BLaER1 treated with 17β-estradiol and CSF1 and Interleukin-3, amounts not matched to agents 10 nM and 100 nM (cell line): ENCODE results near the gene CRTC1.

Experiments
- H3K27ac ChIP-seq, 11 experiments: shearing (Covaris generic); formaldehyde crosslinking; 2 replicates each; pipeline ENCODE4 v1.8.1; 2022
- H3K27me3 ChIP-seq, 11 experiments: shearing (Covaris generic); formaldehyde crosslinking; 2 replicates each; pipeline ENCODE4 v1.8.1; 2022
- H3K36me3 ChIP-seq, 11 experiments: shearing (Covaris generic); formaldehyde crosslinking; 2 replicates each; pipeline ENCODE4 v1.8.1; 2022
- H3K4me1 ChIP-seq, 10 experiments: shearing (Covaris generic); formaldehyde crosslinking; 2 replicates each; pipeline ENCODE4 v1.8.1; 2022
- H3K4me2 ChIP-seq, 11 experiments: shearing (Covaris generic); formaldehyde crosslinking; 2 replicates each; pipeline ENCODE4 v1.8.1; 2022
- H3K4me3 ChIP-seq, 10 experiments: shearing (Covaris generic); formaldehyde crosslinking; 2 replicates each; pipeline ENCODE4 v1.8.1; 2022
- H3K9ac ChIP-seq, 11 experiments: shearing (Covaris generic); formaldehyde crosslinking; 2 replicates each; pipeline ENCODE4 v1.8.1; 2022
- H3K9me3 ChIP-seq, 11 experiments: shearing (Covaris generic); formaldehyde crosslinking; replicated peaks in 1 of 11; 2 replicates each; pipeline ENCODE4 v1.8.1; 2022
- H4K20me1 ChIP-seq, 11 experiments: shearing (Covaris generic); formaldehyde crosslinking; 2 replicates each; pipeline ENCODE4 v1.8.1; 2022
- Cebpa-rat ChIP-seq, 11 experiments: shearing (Covaris generic); IDR thresholded peaks; 2 replicates each; pipeline ENCODE4 v1.8.1; 2022

CRTC1 gene

GRCh38 chr19:18798384-18799352 lies 115.2 kb downstream of the CRTC1 start:
- Histone ChIP-seq H3K27ac (no peak overlapping the region), H3K4me3 (no peak overlapping the region), H3K9me3 (no peaks in the 10 kb centered on the region), H3K4me2 (no peak overlapping the region), H3K9ac (no peak overlapping the region), H4K20me1 (peaks cover 0 to 22% (median 0%) of the 10 kb centered on the region in 11 experiments; a peak in 5 of 22 replicates), H3K36me3 (no peaks in the 10 kb centered on the region), H3K4me1 (peaks cover 0 to 10% (median 7%) of the 10 kb centered on the region in 10 experiments; a peak in 8 of 20 replicates), H3K27me3 (peaks cover 52 to 75% (median 65%) of the 10 kb centered on the region in 11 experiments)
- no peak for TF ChIP-seq Cebpa-rat (IDR thresholded peaks at IDR 0.05)

DNA sequence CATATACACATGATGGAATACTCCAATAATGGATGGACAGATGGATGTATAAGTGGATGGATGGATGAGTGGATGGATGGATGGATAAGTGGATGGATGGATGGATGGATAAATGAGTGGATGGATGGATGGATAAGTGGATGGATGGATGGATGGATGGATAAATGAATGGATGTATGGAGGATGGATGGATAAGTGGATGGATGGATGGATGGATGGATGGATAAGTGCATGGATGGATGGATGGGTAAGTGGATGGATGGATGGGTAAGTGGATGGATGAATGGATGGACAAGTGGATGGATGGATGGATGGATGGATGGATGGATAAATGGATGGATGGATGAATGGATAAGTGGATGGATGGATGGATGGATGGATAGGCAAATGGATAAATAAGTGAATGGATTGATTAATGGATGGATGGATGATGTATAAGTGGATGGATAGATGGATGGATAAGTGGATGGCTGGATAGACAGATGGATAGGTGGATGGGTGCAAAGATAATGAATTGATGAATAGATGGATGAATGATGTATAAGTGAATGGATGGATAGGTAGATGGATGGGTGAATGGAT lies 116.0 kb downstream of the CRTC1 start:
- peaks cover 44 to 67% (median 58%) of the 10 kb centered on the region in 11 experiments for H3K27me3 ChIP-seq
- no peak for TF ChIP-seq Cebpa-rat (IDR thresholded peaks at IDR 0.05)

DNA sequence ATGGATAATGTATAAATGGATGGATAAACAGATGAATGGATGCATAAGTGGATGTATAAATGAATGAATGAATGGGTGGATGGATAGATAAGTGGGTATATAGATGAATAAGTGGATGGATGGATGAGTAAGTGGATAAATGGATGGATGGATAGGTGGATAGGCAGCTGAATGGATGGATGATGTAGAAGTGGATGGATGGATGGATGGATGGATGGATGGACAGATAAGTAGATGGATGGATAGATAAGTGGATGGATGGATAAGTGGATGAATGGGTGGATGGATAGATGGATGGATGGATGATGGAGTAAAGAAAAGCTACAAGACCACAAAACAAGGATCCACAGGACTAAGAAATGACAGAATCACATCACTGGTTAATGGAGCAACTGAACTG lies 116.6 kb downstream of the CRTC1 start:
- peaks cover 0 to 10% (median 7%) of the 10 kb centered on the region in 10 experiments; a peak in 8 of 20 replicates for H3K4me1 ChIP-seq
- H3K4me3 ChIP-seq: no peak overlapping the region
- no peak overlapping the region for H3K27ac ChIP-seq
- no peaks in the 10 kb centered on the region for H3K9me3 ChIP-seq
- H3K27me3 ChIP-seq: peaks cover 38 to 61% (median 52%) of the 10 kb centered on the region in 11 experiments
- no peak overlapping the region for H3K9ac ChIP-seq
- peaks cover 0 to 20% (median 0%) of the 10 kb centered on the region in 11 experiments; a peak in 3 of 22 replicates for H4K20me1 ChIP-seq
- H3K4me2 ChIP-seq: no peak overlapping the region
- no peak for TF ChIP-seq Cebpa-rat (IDR thresholded peaks at IDR 0.05)
- H3K36me3 ChIP-seq: no peaks in the 10 kb centered on the region

More for the DNA sequence above, 116.0 kb downstream of the CRTC1 start:
- H3K4me1 ChIP-seq: peaks cover 0 to 10% (median 7%) of the 10 kb centered on the region in 10 experiments; a peak in 8 of 20 replicates
- H3K9ac ChIP-seq: no peak overlapping the region
- H3K36me3 ChIP-seq: no peaks in the 10 kb centered on the region
- H4K20me1 ChIP-seq: peaks cover 0 to 20% (median 0%) of the 10 kb centered on the region in 11 experiments; a peak in 3 of 22 replicates
- H3K9me3 ChIP-seq: no peaks in the 10 kb centered on the region
- no peak overlapping the region for H3K4me2 ChIP-seq
- H3K27ac ChIP-seq: no peak overlapping the region
- no peak overlapping the region for H3K4me3 ChIP-seq

DNA sequence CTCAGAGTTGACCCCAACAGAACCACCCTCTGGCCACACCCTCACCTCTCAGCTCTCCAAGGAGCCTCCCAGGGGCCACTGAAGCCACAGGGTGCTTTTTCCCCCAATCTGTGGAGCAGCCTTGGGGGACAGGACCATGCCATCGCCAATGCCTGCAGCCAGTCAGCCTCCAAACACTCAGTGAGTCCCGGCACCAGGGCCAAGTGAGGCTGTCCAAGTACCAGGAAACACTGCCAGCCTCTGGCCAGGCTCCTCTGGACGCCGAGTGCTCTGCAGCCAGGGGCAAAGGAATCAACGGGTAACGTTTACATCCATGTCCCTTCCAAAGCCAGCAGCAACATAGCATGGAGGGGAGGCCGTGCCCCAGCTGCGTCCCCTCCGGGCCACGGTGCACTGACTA lies 117.2 kb downstream of the CRTC1 start:
- Histone ChIP-seq H3K4me3 (no peak overlapping the region), H3K36me3 (no peaks in the 10 kb centered on the region), H3K9ac (no peak overlapping the region), H3K4me2 (no peak overlapping the region), H3K4me1 (peaks cover 0 to 6% (median 3%) of the 10 kb centered on the region in 10 experiments; a peak in 8 of 20 replicates), H3K9me3 (no peaks in the 10 kb centered on the region), H4K20me1 (peaks cover 0 to 20% (median 0%) of the 10 kb centered on the region in 11 experiments; a peak in 2 of 22 replicates), H3K27ac (no peak overlapping the region), H3K27me3 (peaks cover 33 to 55% (median 46%) of the 10 kb centered on the region in 11 experiments)
- TF ChIP-seq Cebpa-rat (IDR thresholded peaks at IDR 0.05): no peak

DNA sequence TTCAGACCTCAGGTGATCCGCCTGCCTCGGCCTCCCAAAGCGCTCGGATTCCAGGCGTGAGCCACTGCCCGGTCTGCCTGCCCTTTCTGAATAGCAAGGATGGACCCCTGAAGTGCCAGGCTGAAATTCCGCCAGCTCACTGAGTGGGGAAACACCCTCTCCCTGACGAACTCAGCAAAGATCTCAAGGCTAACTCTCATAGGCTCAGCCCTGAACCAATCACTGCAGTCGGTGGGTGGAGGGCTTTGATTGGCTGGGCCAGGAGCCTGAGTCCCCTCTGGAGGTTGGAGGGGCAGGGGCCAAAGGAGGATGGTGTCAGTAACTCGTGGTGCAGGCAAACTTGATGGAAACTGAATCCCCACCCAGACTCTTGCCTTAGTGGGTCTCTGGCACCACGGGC lies 118.9 kb downstream of the CRTC1 start:
- Histone ChIP-seq H3K36me3 (no peaks in the 10 kb centered on the region), H3K27ac (no peak overlapping the region), H3K4me2 (no peak overlapping the region), H3K9me3 (no peaks in the 10 kb centered on the region), H3K4me1 (no peaks in the 10 kb centered on the region), H3K4me3 (no peak overlapping the region), H4K20me1 (peaks cover 0 to 15% (median 0%) of the 10 kb centered on the region in 11 experiments; a peak in 2 of 22 replicates), H3K27me3 (peaks cover 15 to 38% (median 29%) of the 10 kb centered on the region in 11 experiments), H3K9ac (no peak overlapping the region)
- no peak for TF ChIP-seq Cebpa-rat (IDR thresholded peaks at IDR 0.05)

- H3K9ac ChIP-seq: no peak overlapping the region
- H3K9me3 ChIP-seq: no peaks in the 10 kb centered on the region
- H3K4me2 ChIP-seq: no peak overlapping the region
- TF ChIP-seq Cebpa-rat (IDR thresholded peaks at IDR 0.05): no peak
- H3K4me1 ChIP-seq: peaks cover 0 to 8% (median 0%) of the 10 kb centered on the region in 10 experiments; a peak in 6 of 20 replicates
- H3K4me3 ChIP-seq: no peak overlapping the region
- H4K20me1 ChIP-seq: peaks cover 0 to 9% (median 0%) of the 10 kb centered on the region in 11 experiments; a peak in 2 of 22 replicates
- peaks cover 5 to 25% (median 16%) of the 10 kb centered on the region in 11 experiments; a peak in 19 of 22 replicates for H3K27me3 ChIP-seq
- H3K36me3 ChIP-seq: no peaks in the 10 kb centered on the region
- no peak overlapping the region for H3K27ac ChIP-seq
These were observed 120.2 kb downstream of the CRTC1 start for GRCh38 chr19:18803550-18804138.

- Histone ChIP-seq H3K36me3 (no peaks in the 10 kb centered on the region), H3K4me3 (no peak overlapping the region), H3K9me3 (no peaks in the 10 kb centered on the region), H4K20me1 (peaks cover 0 to 9% (median 0%) of the 10 kb centered on the region in 11 experiments; a peak in 1 of 22 replicates), H3K27ac (no peak overlapping the region), H3K4me1 (peaks cover 0 to 13% (median 4%) of the 10 kb centered on the region in 10 experiments; a peak in 14 of 20 replicates), H3K4me2 (no peak overlapping the region), H3K9ac (no peak overlapping the region), H3K27me3 (peaks cover 0 to 20% (median 11%) of the 10 kb centered on the region in 11 experiments; a peak in 16 of 22 replicates)
- no peak for TF ChIP-seq Cebpa-rat (IDR thresholded peaks at IDR 0.05)
These were observed 120.7 kb downstream of the CRTC1 start for GRCh38 chr19:18804139-18804601.

DNA sequence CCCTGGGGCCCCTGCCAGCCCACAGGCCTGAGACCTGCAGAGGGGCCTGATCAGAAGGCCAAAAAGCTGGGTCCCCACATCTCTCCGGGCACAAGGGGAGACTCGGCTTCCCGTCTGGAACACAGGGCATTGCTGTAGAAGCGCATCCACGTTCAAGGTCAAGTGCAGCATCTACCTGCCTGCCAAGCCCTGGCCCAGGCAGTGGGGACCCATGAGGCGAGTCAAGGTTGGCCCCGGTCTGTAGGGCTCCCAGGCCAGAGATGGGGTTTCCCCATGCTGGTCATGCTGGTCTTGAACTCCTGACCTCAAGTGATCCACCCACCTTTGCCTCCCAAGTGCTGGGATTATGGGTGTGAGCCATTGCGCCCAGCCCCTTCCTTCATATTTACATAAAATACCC lies 121.2 kb downstream of the CRTC1 start:
- Histone ChIP-seq H3K36me3 (no peaks in the 10 kb centered on the region), H3K4me3 (no peak overlapping the region), H3K27ac (no peak overlapping the region), H3K9ac (no peak overlapping the region), H3K4me1 (peaks cover 0 to 18% (median 9%) of the 10 kb centered on the region in 10 experiments; a peak in 15 of 20 replicates), H3K27me3 (peaks cover 0 to 15% (median 10%) of the 10 kb centered on the region in 11 experiments; a peak in 11 of 22 replicates), H3K9me3 (no peaks in the 10 kb centered on the region), H3K4me2 (no peak overlapping the region), H4K20me1 (peaks cover 0 to 9% (median 0%) of the 10 kb centered on the region in 11 experiments; a peak in 1 of 22 replicates)
- no peak for TF ChIP-seq Cebpa-rat (IDR thresholded peaks at IDR 0.05)
